KBM-7 (cell line): ENCODE data around the gene SATB2.

ENCODE experiments used
- DNase-seq: peaks from one replicate; pipeline ENCODE4 v3.0.0-alpha.2; 2015
- in situ Hi-C: fragments of 300-500 bp; cut with MboI; formaldehyde crosslinking; loops from 2 replicates; pipeline ENCODE4 v1.14.3; 2020; ENCODE audit warnings: low sequenced_read_pairs, low pct_unique_long_range_greater_than_20kb, mixed read lengths

Gene SATB2

DNA sequence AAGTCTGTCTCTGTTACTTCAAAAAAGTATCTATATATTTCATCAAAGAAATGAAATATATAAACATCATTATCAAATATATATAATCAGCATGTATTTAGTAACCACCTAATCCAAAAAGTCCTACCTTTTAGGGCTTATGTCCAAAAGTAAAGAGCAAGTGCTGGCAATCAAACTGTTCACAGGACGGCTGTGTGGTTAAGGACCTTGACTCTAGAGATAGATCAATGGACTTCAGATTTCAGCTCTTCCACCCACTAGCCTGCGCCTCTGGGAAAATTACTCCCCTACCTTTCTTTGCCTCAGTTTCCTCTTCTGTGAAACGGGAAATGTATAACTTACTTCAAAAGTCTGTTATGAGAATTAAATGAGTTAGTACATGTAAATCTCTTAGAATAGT is 29.4 kb downstream of the SATB2 start:
- in situ Hi-C loops = no loop called here
- DNase-seq = no peak

GRCh38 chr2:199424160-199424559 is 33.6 kb downstream of the SATB2 start:
- DNase-seq = no peak
- in situ Hi-C loops = no loop called here

DNA sequence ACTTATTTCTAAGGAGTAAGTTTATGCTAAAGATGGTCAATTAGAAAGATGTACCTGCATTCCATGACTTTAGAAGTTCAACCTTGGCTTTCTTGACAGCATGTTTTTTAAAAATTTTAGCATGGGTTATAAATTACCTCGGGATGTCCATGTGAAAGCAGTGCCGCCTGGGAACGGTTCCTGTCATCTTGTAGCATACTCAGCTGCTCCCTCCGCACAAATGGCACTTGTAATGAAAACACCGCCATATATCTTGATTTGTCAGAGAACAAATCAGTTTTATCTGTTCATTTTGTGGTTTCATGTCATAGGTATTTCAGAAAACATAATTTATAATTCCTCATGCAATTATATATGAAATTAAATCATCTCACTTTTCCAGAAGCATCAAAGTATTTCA is 38.3 kb downstream of the SATB2 start:
- no peak for DNase-seq
- in situ Hi-C loops = no loop called here

GRCh38 chr2:199414465-199414864 is 43.3 kb downstream of the SATB2 start:
- in situ Hi-C loops = no loop called here
- no peak for DNase-seq

DNA sequence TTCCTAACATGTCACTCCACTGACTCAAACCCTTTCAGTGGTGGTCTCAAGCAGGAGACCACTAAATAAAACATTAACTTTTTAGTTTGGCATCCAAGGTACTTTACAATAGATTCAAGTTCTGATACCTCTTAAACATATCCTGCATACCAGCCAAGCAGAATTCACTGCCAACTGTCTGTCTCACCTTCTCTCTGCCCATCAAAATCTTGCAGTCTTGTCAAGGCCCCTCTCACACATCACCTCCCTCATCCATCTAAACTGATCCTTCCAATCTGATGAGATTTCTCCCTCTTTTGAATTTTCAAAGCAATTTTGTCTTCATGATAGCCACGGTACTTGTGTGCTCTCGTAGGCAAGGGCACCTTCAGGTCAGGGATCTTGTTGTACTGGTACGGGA is 43.7 kb downstream of the SATB2 start:
- DNase-seq = no peak
- in situ Hi-C loops = no loop called here

GRCh38 chr2:199409759-199410529 is 47.8 kb downstream of the SATB2 start:
- in situ Hi-C loops = no loop called here
- no peak for DNase-seq

GRCh38 chr2:199407421-199407820 is 50.3 kb downstream of the SATB2 start:
- no peak for DNase-seq
- in situ Hi-C loops = no loop called here

- in situ Hi-C loops = no loop called here
- peak; percentile 51 for DNase-seq
Measured at GRCh38 chr2:199405241-199405640, 52.5 kb downstream of the SATB2 start.

GRCh38 chr2:199404841-199405240 is 52.9 kb downstream of the SATB2 start:
- in situ Hi-C loops = no loop called here
- no peak for DNase-seq

- in situ Hi-C loops = no loop called here
- no peak for DNase-seq
Measured at GRCh38 chr2:199395311-199395710, 62.4 kb downstream of the SATB2 start.

- no peak for DNase-seq
- in situ Hi-C loops = no loop called here
Measured at GRCh38 chr2:199392363-199392762, 65.4 kb downstream of the SATB2 start.

DNA sequence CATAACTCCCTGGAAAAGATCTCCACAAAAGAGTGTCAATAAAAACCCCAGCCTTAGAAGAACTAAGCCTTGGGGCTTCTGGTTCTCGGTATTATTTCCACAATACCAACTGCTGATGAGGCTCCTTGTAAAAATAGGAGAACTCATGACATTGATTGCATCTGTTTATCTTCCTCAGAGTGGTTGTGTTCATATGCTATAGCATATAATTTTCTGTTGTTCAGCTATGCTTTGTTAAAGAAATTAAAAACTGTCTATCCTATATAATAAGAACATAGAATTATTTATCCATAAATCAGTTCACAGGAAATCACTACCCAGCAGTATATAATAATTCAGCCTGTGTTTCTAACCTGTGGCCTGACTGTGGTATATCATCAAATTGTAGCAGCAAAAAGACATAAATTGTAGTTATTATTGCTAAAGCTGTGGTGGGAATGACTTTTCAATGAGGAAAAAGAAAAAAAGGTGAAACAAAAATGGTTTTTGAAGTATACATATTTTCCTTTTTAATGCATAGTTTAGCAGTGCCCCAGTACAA is 68.9 kb downstream of the SATB2 start:
- DNase-seq = no peak
- in situ Hi-C loops = no loop called here

- in situ Hi-C loops = no loop called here
Measured at GRCh38 chr2:199384043-199384442, 73.7 kb downstream of the SATB2 start.

DNA sequence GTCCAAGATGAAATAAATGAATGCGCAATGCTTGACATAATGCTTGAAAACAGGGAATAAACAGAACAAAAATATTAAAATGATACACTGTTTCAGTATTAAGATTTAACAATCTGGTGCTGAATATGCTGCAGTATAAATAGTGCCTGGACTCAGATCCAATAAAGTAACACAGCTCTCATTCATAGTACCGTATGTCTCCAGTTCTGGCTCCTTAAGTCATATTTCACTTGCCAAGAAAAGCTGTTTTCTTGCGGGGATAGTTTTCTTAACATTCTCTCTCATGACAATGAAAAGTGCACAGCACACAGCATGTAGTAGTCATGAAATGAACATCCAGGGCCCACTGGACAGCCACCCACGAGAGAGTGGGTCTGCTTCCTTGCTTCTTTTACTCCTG is 74.7 kb downstream of the SATB2 start:
- in situ Hi-C loops = no loop called here

More at GRCh38 chr2:199384043-199384442, 73.7 kb downstream of the SATB2 start:
- DNase-seq = no peak

GRCh38 chr2:199382091-199382490 is 75.6 kb downstream of the SATB2 start:
- no peak for DNase-seq
- in situ Hi-C loops = no loop called here

More for the DNA sequence above, 74.7 kb downstream of the SATB2 start:
- no peak for DNase-seq

DNA sequence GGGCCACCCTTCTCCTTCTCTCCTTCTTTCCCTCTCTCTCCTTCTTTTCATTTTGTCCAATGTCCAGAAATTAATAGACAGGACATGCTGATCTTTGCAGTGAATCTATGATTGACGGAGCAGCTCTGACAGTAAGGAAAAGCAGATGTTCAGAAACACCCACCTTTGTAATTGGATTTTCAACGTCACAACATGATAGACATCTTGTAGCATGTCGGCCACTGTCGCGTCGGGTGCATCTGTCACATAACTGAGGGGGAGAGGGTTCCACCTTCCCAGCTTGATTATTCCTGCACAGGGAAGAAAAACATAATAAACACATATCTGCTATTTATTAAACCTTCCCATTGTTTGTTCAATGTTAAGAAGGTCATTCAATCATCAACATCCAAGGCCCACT is 76.2 kb downstream of the SATB2 start:
- in situ Hi-C loops = no loop called here
- DNase-seq = no peak

DNA sequence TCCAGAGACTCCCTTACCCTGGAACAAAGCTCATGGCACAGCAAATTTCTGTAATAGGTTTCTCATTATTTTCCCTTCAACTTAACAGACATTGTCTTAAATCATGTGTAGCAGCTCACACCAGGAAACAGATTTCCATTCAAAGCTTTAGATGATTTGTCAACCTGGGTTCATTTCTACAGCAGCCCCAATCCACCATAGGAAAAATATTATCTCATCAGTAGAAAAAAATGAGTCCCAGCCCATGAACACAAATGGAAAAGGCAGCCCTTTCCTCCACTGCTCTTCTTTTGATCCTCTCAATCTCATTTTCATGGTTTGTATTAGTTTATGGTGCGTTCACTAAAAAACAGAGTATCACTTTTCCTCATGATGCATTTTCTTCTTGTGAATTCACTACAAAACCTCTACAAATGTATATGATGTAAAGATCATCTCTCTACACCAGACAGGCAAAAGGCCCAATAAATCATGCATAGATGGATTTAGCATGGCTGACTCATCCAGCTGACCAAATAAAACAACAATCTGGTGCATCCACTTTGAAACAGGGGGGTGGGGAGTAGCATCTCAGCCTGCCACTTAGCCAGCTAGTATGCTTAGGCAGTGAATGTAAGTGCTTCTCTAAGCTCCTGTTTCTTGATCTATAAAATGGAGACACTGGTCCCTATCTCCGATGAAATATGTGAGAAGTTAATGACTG is 78.6 kb downstream of the SATB2 start:
- in situ Hi-C loops = no loop called here
- no peak for DNase-seq

- DNase-seq = no peak
- in situ Hi-C loops = no loop called here
Measured at GRCh38 chr2:199370150-199370780, 87.5 kb downstream of the SATB2 start.

DNA sequence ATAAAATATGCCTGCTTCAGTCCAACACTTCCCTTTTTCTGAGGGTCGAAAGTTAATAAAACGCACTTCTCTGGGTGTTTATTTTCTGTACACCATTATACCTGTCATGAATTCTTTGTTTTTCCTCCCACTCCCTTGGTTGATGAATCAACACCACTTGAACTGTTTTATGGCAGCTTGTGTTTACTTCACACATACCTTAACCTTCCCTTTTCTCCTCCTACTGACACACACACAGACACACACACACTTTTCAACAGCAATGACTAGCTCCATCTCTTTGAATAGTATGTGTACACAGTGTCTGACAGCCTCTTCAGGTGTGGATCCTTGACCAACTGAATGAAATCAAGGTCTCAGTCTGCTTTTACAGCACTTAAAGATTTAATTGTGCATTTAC is 91.3 kb downstream of the SATB2 start:
- in situ Hi-C loops = no loop called here
- DNase-seq = peak; percentile 13

DNA sequence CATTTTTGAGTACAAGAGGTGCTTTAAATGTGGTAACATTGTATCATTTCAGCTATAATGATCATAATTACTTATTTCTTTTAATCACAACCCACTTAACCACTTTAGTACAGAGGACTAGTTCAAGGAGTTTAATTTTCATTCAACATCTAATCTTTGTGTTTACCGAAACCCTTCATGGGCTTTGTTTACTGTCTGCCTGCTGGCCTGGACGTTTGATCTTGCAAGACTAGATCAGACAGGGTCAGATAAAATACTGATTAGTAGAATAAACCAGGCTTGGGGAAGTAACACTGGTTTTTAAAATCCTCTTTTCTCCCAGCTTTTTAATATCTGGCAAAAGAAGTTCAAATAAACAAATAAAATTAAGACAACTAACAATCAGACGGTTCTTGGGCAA is 93.6 kb downstream of the SATB2 start:
- in situ Hi-C loops = no loop called here
- no peak for DNase-seq
